HG03196 (cell line): ENCODE results near the gene CPA1.

Experiments used
- ATAC-seq: cut with Tn5 transposase; IDR thresholded peaks from one replicate; pipeline ENCODE4 v1.9.1; 2021; ENCODE audit not compliant: unreplicated experiment

Gene CPA1

DNA sequence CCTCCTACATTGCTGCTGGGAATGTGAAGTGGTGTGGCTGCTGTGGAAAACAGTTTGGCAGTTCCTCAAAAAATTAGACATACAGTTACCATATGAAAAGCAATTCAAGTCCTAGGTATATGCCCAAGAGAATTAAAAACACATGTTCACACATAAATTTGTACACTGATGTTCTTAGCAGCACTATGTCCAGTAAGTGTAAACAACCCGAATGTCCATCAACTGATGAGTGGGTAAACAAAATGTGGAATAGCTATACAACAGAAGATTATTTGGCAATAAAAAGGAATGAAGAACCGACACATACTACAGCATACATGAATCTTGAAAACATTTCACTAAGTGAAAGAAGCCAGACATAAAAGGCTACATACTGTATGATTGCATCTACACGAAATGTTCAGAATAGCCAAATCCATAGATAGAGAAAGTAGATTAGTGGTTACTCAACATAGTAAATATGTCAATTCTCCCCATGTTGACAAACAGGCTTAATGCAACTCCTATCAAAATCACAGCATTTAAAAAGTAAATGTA, 43.3 kb downstream of the CPA1 start:
- ATAC-seq: no peak

DNA sequence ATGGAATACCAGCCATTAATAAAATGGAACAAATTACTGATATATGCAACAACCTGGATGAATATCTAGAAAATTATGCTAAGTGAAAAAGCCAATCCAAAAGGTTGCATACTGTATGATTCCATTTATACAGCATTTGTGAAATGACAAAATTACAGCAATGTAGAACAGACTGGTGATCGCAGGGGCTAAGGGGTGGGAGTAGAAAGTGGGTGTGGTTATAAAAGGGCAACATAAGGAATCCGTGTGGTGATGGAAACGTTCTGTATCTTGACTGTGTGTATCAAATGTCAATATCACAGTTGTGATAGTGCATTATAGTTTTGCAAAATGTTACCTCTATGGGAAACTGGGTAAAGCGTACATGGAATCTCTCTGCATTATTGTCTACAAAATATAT, 45.5 kb downstream of the CPA1 start:
- ATAC-seq: no peak

DNA sequence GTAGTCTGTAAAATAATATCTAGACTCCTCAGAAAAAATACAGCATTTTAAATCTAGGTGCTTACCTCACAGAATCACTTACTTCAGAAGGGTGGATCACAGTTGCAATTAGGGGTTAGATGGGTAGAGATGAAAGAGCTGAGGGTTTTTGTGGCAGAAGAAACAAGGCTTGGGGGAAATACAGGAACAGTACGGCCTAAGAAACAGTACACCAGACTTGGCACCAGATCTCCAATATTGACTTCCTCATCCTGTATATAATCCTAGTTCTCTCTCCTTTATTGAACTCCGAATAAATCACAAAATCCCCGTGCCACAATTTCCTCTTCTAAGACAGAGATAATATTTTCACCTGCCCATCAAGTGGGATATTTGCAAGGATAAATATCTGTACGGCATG, 46.3 kb downstream of the CPA1 start:
- no peak for ATAC-seq

DNA sequence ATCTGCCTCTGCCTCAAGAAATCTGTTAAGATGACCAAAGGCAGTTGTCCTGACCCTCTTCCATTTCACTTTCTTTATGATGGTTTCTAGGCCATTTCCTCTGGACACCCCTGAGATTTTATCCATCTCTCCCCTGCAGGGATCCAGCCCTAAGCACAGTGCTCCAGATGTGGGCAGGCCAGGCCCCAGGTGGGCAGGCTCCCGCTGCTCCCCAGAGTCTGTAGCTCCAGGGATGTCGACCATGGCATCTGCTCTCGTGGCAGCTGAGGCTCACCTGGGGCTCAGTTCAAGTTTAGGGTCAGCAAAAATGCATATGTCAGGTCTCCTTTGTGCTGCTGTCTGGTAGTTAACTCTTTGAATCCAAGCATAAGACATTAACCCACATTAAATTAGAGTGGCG, 48.7 kb downstream of the CPA1 start:
- no peak for ATAC-seq

DNA sequence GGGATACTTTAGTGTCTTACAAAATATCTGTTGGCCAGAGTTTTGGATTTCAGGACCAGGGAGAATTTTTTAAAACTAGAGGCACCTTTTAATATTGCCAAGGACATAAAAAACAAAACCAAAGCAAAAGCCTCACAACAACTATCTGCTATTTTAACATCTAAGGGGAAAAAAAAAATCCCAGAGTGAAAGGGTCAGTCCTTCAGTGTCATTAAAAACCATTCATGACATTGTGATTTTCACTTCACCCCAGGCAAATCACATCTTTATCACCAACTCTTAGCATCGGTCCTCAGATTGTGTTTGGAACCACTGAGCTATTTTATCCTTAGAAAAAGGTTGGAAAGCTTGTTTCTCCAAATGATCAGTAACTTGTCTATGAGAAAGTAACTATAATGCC, 49.8 kb downstream of the CPA1 start:
- no peak for ATAC-seq

DNA sequence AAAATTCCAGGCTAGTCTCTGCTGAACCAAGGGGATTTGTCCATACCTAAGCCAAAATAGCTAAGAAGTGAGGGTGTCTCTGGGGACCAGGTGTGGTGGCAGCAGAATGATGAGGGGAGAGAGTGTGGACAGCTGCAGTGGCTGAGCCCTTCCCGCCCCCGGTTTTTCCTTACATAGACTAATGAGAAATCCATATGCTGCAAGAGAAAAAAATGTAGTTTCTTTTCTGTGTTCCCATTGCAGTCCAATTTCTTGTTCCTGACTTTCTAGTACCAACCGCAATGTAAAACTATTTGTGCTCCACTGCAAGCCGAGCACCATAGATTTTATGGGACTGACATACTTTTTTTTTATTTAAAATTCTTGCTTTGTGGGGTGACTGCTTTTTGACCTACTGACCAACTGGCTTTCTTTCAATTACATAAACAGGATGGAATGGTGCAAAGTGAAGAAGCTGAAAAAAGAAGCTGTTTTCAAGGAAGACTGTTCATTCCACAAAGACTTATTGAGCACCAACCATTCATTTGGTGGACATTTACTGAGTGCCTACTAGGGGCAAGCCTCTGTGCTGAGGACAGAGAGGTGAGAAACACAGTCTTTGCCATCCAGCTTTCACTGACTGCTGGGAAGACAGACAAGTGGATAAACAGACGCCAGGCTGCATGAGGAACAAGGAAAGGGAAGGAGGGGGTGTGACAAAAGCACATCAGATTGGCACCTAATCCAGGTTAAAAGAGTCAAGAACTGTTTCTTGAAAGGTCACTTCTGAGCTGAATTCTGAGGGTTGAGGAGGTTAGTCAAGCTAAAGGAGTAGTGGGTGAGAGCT, 50.8 kb downstream of the CPA1 start:
- no peak for ATAC-seq

DNA sequence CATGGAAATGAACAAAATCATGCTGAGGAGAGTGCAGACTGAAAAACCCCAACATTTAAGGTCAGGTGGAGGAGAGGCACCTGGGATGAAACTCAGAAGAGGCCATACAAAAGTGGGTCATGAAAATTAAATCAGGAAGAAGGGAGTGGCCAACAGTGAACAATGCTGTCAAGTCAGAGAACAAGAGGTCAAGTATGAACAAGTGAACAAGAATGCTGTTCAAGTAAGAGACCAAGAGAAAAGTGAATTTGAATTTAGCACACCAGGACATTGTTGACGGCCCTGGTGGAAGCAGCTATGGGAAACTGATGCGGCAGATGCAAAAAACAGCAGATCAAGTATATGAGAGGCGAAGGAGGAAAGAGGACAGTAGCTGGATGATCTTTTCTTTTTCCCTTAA, 52.6 kb downstream of the CPA1 start:
- ATAC-seq: no peak

DNA sequence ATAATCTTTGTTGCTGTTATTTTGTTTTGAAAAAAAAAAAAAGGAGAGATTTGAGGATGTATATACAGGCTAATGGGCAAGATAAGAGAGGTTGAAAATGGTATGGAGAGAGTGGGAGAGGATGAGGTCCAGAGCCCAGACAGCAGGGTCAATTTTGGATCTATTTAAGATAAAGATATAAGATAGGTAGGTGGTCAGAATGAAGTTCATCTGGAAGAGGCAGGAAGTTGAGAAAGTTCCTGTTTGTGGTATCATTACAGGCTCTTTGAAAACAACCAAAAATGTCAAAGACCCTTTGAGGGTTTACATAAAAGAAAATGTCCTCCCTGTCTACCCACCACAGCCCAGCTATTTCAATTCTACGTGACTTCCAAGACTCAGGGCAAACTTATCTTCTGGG, 53.0 kb downstream of the CPA1 start:
- ATAC-seq: no peak

DNA sequence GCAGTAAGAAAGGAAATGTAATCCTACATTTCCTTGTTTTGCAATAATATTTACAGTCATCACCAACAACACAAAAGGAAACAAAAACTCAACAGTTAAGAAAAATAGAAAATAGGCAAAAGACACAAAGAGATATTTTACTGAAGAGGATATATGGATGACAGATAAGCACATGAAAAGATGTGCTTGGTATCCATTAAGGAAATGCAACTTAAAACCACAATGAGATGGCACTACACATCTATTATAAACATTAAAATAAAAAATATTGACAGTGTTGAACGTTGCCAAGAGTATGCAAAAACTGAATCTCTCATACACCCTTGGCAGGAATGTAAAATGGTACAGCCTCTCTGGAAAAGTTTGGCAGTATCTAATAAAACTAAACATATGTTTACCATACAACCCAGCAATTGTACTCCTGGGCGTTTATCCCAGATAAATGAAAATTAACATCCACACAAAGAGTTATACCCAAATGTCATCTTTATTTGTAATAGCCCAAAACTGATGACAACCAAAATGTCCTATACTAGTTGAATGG, 55.1 kb downstream of the CPA1 start:
- no peak for ATAC-seq

DNA sequence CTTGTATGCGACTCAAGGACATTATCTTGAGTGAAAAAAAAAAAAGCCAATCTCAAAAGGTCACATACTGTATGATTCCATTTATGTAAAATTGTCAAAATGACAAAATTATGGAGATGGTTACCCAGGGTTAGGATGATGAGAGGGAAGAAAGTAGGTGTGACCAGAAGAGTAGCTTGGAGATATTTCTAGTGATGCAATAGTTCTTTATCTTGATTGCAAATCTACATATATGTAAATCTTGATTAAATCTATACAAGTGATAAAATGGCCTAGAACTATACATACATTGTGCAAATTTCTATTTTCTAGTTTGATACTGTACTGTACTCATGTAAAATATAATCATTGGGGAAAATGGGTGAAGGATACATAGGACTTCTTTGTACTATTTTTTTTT, 56.0 kb downstream of the CPA1 start:
- no peak for ATAC-seq
